Small intestine (tissue), 7 donors: Measurements from ENCODE around the gene RABGAP1. TPM values are rescaled to one million over a fixed set of nuclear protein-coding genes. Genes with fewer than 3 reads are reported as not detected.

Experiments
- DNase-seq, 2 donors: peaks; one replicate each; pipeline versions ENCODE4 v3.0.0 to v3.0.0-alpha.2; 2013
- FAIRE-seq: peaks from 2 replicates; lab custom pipeline; 2012; peaks lifted over from hg19 to GRCh38; lab: Jason Lieb, UNC
- H3K27ac ChIP-seq, 3 donors: one replicate each; pipeline ENCODE4 v1.5.1; 2013; ENCODE audit warnings: low read length in 2 of 3, mild to moderate bottlenecking in 2 of 3, control low read depth in 1 of 3, inconsistent platforms in 1 of 3, low read depth in 1 of 3, moderate library complexity in 1 of 3
- H3K27me3 ChIP-seq, 3 donors: one replicate each; pipeline ENCODE4 v1.6.1; 2013; ENCODE audit warnings: low read length in 3 of 3, inconsistent platforms in 1 of 3; ENCODE audit not compliant: control insufficient read depth in 3 of 3, insufficient read depth in 3 of 3
- H3K36me3 ChIP-seq, 3 donors: one replicate each; pipeline ENCODE4 v1.6.1; 2013; ENCODE audit warnings: low read length in 3 of 3, inconsistent platforms in 1 of 3, low read depth in 1 of 3, mild to moderate bottlenecking in 1 of 3, moderate library complexity in 1 of 3; ENCODE audit not compliant: control insufficient read depth in 3 of 3, insufficient read depth in 2 of 3
- H3K4me1 ChIP-seq, 3 donors: one replicate each; pipeline ENCODE4 v1.6.1; 2013; ENCODE audit warnings: low read length in 2 of 3, inconsistent platforms in 1 of 3, low read depth in 1 of 3, mild to moderate bottlenecking in 1 of 3, moderate library complexity in 1 of 3; ENCODE audit not compliant: control insufficient read depth in 3 of 3, insufficient read depth in 2 of 3
- H3K4me3 ChIP-seq, 3 donors: one replicate each; pipeline ENCODE4 v1.5.1; 2013; ENCODE audit warnings: low read length in 3 of 3, control low read depth in 1 of 3, inconsistent platforms in 1 of 3, low read depth in 1 of 3, mild to moderate bottlenecking in 1 of 3, moderate library complexity in 1 of 3
- H3K9me3 ChIP-seq, 2 donors: one replicate each; pipeline ENCODE4 v1.6.1; 2013; ENCODE audit warnings: low read depth in 1 of 2, low read length in 1 of 2; ENCODE audit not compliant: control insufficient read depth in 2 of 2, insufficient read depth in 1 of 2
- WGBS, 3 donors: extraction: QIAGEN DNeasy Blood & Tissue Kit; methylation state at CpG; one replicate each; pipeline ENCODE4 v1.1.7; 2013; 5-methylcytosine and 5-hydroxymethylcytosine counted together
- polyA plus RNA-seq, 4 donors: library from polyadenylated mRNA; stranded (reverse) in 3 of 4; unstranded in 1 of 4; fragments of 200-250 nt in 3 of 4; fragments of 120-200 nt in 1 of 4; gene quantifications; one replicate each; pipeline versions ENCODE4 v1.2.1 to v1.2.3, GENCODE V29; 2013
- donor health status: healthy with polysubstance abuse.
- donor health status: control.
- donor health status: control.
- donor health status: Bipolar disorder and iron deficiency.
- donor health status: healthy.

The RABGAP1 gene
- polyA plus RNA-seq, 4 donors: 5.9 to 35.1 (median 8.5) TPM

DNA sequence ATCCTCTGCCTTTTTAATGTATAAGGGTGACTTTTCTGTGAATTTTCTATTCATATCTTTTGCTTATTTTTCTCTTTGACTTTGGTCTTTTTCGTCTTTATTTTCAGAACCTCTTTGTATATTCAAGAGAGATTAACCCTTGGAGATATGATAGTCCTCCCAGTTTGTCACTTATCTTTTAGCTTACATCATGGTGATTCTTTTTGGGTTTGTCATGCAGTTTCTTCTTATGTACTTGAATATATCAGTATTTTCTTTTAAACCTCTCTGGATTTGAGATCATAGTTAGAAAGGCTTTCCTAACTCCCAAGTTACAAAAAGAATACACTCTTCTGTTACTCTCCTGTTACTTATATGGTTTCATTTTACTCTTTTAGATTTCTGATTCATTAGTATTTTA lies 65.1 kb downstream of the RABGAP1 start:
- H3K36me3 ChIP-seq: peaks cover 0 to 16% (median 0%) of the 10 kb centered on the region in 3 donors
- DNase-seq (no peak), FAIRE-seq (no peak)
- whole genome bisulfite sequencing, 3 donors: 85 to 93% (median 88%) methylated on average over 1 of the region's 1 CpG
- no peaks in the 10 kb centered on the region for H3K4me1 ChIP-seq
- H3K27me3 ChIP-seq: no peaks in the 10 kb centered on the region
- no peak overlapping the region for H3K27ac ChIP-seq
- no peaks in the 10 kb centered on the region for H3K9me3 ChIP-seq
- H3K4me3 ChIP-seq: no peak overlapping the region

- no peaks in the 10 kb centered on the region for H3K4me1 ChIP-seq
- H3K27ac ChIP-seq: no peak overlapping the region
- no peak overlapping the region for H3K4me3 ChIP-seq
- no peaks in the 10 kb centered on the region for H3K27me3 ChIP-seq
- no peaks in the 10 kb centered on the region for H3K9me3 ChIP-seq
- no peak for DNase-seq
- FAIRE-seq: no peak
- WGBS, 3 donors: 87 to 88% (median 88%) methylated on average over 5 of the region's 5 CpGs
- peaks cover 0 to 19% (median 2%) of the 10 kb centered on the region in 3 donors for H3K36me3 ChIP-seq
Observed at GRCh38 chr9:123007269-123007668, 66.4 kb downstream of the RABGAP1 start.

DNA sequence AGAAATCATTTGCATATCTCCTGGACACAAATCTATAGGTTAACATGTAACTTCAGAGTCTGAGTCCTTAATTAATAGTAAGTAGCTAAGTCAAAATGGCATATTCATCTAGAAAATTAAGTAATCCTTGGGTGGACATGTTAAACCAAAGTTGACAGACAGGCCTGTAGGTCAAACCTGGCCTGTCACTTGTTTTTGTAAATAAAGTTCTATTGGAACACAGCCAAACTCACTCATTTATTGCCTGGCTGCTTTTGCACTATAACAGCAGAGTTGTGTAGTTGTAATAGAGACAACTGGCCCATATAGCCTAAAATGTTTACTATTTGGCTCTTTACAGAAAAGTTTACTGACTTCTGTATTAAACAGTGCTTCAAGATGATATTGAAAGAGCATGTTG lies 68.1 kb downstream of the RABGAP1 start:
- H3K9me3 ChIP-seq: no peaks in the 10 kb centered on the region
- FAIRE-seq (no peak), DNase-seq (no peak)
- H3K27ac ChIP-seq: no peak overlapping the region
- H3K4me3 ChIP-seq: no peak overlapping the region
- peaks cover 0 to 23% (median 5%) of the 10 kb centered on the region in 3 donors for H3K36me3 ChIP-seq
- no peaks in the 10 kb centered on the region for H3K27me3 ChIP-seq
- no peaks in the 10 kb centered on the region for H3K4me1 ChIP-seq

GRCh38 chr9:123011380-123011779 lies 70.6 kb downstream of the RABGAP1 start:
- no peak overlapping the region for H3K27ac ChIP-seq
- FAIRE-seq (no peak), DNase-seq (no peak)
- H3K27me3 ChIP-seq: no peaks in the 10 kb centered on the region
- peaks cover 0 to 24% (median 9%) of the 10 kb centered on the region in 3 donors for H3K36me3 ChIP-seq
- H3K4me1 ChIP-seq: no peaks in the 10 kb centered on the region
- H3K9me3 ChIP-seq: no peaks in the 10 kb centered on the region
- no peak overlapping the region for H3K4me3 ChIP-seq
- 94 to 98% (median 97%) methylated on average over 3 of the region's 3 CpGs for WGBS, 3 donors

DNA sequence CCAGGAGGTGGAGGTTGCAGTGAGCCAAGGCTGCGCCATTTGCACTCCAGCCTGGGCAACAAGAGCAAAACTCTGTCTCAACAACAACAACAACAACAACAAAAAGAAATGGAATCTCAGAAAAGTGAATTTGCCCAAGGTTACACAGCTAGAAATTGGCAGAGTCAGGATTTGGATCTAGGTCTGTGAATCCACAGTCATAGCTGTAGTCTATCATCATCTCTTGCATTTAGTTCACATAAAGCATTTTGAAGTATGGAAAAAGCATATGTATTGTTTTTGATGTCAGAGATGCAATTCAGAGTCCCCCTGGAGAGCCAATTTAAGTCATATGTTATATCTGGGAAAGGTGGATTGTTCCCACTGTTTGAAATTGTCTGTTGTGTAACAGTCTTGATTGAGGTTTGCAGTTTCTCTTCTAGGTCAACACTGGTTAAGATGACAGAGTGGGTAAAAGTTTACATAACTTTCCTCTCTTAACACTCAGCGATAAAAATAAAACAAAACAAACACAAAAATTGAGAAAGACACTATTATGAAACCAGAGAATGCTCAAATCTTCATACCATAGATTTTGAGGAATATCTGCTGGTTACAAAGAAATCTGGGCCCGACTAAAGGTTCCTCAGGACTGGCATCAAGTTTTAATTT lies 71.2 kb downstream of the RABGAP1 start:
- H3K9me3 ChIP-seq: no peaks in the 10 kb centered on the region
- H3K4me3 ChIP-seq: no peak overlapping the region
- DNase-seq (no peak), FAIRE-seq (no peak)
- H3K27ac ChIP-seq: no peak overlapping the region
- no peaks in the 10 kb centered on the region for H3K27me3 ChIP-seq
- H3K36me3 ChIP-seq: peaks cover 0 to 19% (median 11%) of the 10 kb centered on the region in 3 donors
- WGBS, 3 donors: 85 to 93% (median 92%) methylated on average over 3 of the region's 3 CpGs
- no peaks in the 10 kb centered on the region for H3K4me1 ChIP-seq

DNA sequence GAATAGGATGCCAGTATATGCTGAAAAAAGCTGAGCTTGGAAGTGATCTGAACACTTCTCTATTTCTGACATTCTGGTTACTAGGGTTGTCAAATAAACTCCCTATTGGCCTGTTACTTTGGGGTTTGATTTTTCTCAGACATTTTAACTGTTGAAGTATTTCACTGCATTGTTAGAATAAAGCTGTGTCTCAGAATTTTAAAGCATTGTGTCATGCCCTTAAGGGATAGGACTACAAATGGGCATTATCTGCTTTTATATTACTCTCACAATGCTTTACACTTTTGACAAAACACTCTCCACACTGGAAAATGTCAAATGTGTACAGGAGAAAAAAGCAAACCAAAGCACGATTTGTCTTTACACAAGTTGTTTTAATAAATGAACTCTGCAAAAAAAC lies 75.8 kb downstream of the RABGAP1 start:
- Histone ChIP-seq H3K4me1 (no peaks in the 10 kb centered on the region), H3K4me3 (no peak overlapping the region), H3K27me3 (no peaks in the 10 kb centered on the region), H3K36me3 (peaks cover 2 to 23% (median 13%) of the 10 kb centered on the region in 3 donors), H3K9me3 (no peaks in the 10 kb centered on the region), H3K27ac (no peak overlapping the region)
- 93 to 96% (median 94%) methylated on average over 1 of the region's 1 CpG for WGBS, 3 donors
- DNase-seq (no peak), FAIRE-seq (no peak)

GRCh38 chr9:123020796-123021195 lies 80.0 kb downstream of the RABGAP1 start:
- no peak for FAIRE-seq
- whole genome bisulfite sequencing, 3 donors: 81 to 89% (median 82%) methylated on average over 2 of the region's 2 CpGs
- H3K36me3 ChIP-seq: peaks cover 2 to 28% (median 8%) of the 10 kb centered on the region in 3 donors
- no peaks in the 10 kb centered on the region for H3K9me3 ChIP-seq
- H3K4me3 ChIP-seq: no peak overlapping the region
- DNase-seq: no peak
- no peaks in the 10 kb centered on the region for H3K27me3 ChIP-seq
- H3K27ac ChIP-seq: no peak overlapping the region
- H3K4me1 ChIP-seq: no peaks in the 10 kb centered on the region

- Histone ChIP-seq H3K4me1 (no peaks in the 10 kb centered on the region), H3K27ac (no peak overlapping the region), H3K27me3 (no peaks in the 10 kb centered on the region), H3K4me3 (no peak overlapping the region), H3K36me3 (peaks cover 0 to 16% (median 9%) of the 10 kb centered on the region in 3 donors), H3K9me3 (no peaks in the 10 kb centered on the region)
- DNase-seq (peak in 1 of 2 donors; percentile 26), FAIRE-seq (no peak)
- WGBS, 3 donors: 81 to 96% (median 96%) methylated on average over 1 of the region's 1 CpG
Observed at GRCh38 chr9:123026425-123026824, 85.6 kb downstream of the RABGAP1 start.

GRCh38 chr9:123027517-123027916 lies 86.7 kb downstream of the RABGAP1 start:
- FAIRE-seq: no peak
- no peak overlapping the region for H3K27ac ChIP-seq
- 67 to 73% (median 69%) methylated on average over 3 of the region's 3 CpGs for WGBS, 3 donors

More at GRCh38 chr9:123027517-123027916, 86.7 kb downstream of the RABGAP1 start:
- no peaks in the 10 kb centered on the region for H3K27me3 ChIP-seq
- H3K4me1 ChIP-seq: no peaks in the 10 kb centered on the region
- H3K4me3 ChIP-seq: no peak overlapping the region
- H3K9me3 ChIP-seq: no peaks in the 10 kb centered on the region
- H3K36me3 ChIP-seq: peaks cover 0 to 12% (median 8%) of the 10 kb centered on the region in 3 donors
- no peak for DNase-seq
